NCI-H524 (cell line): Measurements from ENCODE around the gene EBLN2.
"Not testable (repeated sequence)": the region's sequence is repeated elsewhere in the genome, so short reads cannot be mapped to it uniquely, and the experiment has no call there.

Experiments used
- DNase-seq, 2 experiments: peaks; one replicate each; lab custom pipeline; 2025; lab: John Stamatoyannopoulos, UW

Gene EBLN2

GRCh38 chr3:73060302-73060723, 1.1 kb upstream of the EBLN2 start:
- DNase-seq = no peak

- DNase-seq = not testable (repeated sequence)
Observed at GRCh38 chr3:73066243-73066642, 4.8 kb downstream of the EBLN2 start.

- no peak for DNase-seq
Observed at GRCh38 chr3:73068419-73068818, 7.0 kb downstream of the EBLN2 start.

- DNase-seq = no peak
Observed at GRCh38 chr3:73069187-73069586, 7.7 kb downstream of the EBLN2 start.

- DNase-seq = no peak
Observed at GRCh38 chr3:73069775-73070444, 8.5 kb downstream of the EBLN2 start.

GRCh38 chr3:73070675-73071575, 9.5 kb downstream of the EBLN2 start:
- no peak for DNase-seq

GRCh38 chr3:73071952-73072351, 10.5 kb downstream of the EBLN2 start:
- DNase-seq = no peak

GRCh38 chr3:73072634-73073033, 11.2 kb downstream of the EBLN2 start:
- peak in 1 of 2 experiments; percentile 37 for DNase-seq

GRCh38 chr3:73073091-73073707, 11.7 kb downstream of the EBLN2 start:
- peak; percentile 34 to 63 for DNase-seq

- DNase-seq = no peak
Observed at GRCh38 chr3:73074781-73075180, 13.3 kb downstream of the EBLN2 start.

GRCh38 chr3:73080216-73080966, 18.9 kb downstream of the EBLN2 start:
- DNase-seq = peak; percentile 84 to 95

- DNase-seq = no peak
Observed at GRCh38 chr3:73081140-73081539, 19.7 kb downstream of the EBLN2 start.

- DNase-seq = no peak
Observed at GRCh38 chr3:73084170-73084569, 22.7 kb downstream of the EBLN2 start.

GRCh38 chr3:73086071-73086494, 24.6 kb downstream of the EBLN2 start:
- DNase-seq = peak; percentile 12 to 32

GRCh38 chr3:73094129-73094528, 32.7 kb downstream of the EBLN2 start:
- DNase-seq = peak; percentile 36 to 76

- DNase-seq = no peak
Observed at GRCh38 chr3:73094951-73095350, 33.5 kb downstream of the EBLN2 start.

GRCh38 chr3:73096169-73096568, 34.7 kb downstream of the EBLN2 start:
- no peak for DNase-seq

GRCh38 chr3:73098026-73098425, 36.6 kb downstream of the EBLN2 start:
- no peak for DNase-seq

- no peak for DNase-seq
Observed at GRCh38 chr3:73098873-73099272, 37.4 kb downstream of the EBLN2 start.

- DNase-seq = peak; percentile 76 to 81
Observed at GRCh38 chr3:73100741-73101559, 39.5 kb downstream of the EBLN2 start.

- no peak for DNase-seq
Observed at GRCh38 chr3:73101881-73102280, 40.4 kb downstream of the EBLN2 start.
